ENCODE data around the gene FOXL1. TPM values are rescaled to one million over a fixed set of nuclear protein-coding genes. Genes with fewer than 3 reads are reported as not detected.

Gene FOXL1
- total RNA-seq (2014; rRNA removed; shearing (Covaris generic); ENCODE audit: low replicate concordance) = 5.0 and 11.4 TPM in 2 replicates

DNA sequence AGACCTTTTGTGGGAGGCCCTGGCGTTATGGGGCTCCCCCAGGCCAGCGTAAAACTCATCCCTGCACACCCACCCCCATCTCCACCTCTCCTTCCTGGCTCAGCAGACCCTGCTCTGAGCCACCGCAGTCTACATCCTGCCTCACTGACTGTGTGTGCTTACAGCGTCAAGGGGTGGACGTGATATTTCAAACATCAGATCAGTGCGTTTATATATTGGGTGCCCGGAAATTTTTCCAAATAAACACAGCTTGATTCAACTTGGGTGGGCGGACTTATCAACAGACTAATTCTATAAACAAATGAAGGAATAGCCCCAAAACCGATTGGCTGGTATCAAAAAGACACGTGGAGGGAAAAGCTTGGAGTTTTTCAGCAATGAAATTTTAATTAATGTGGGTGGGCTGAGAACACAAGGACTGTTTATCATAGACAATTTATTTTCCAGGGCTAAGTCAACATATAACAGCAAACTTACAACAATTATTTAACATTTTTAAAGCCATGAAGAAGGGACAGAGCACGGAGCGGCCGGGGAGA lies at the start of gene FOXL1:
TSS of gene FOXL1 (plus strand) at position 489 of the 539 bp plus-strand sequence. CDS start 175 bp downstream, outside the sequence.
- DNase-seq (ENCODE audit: low read depth) = no peak
- in situ Hi-C loops (cut with HindIII; ENCODE audit: low pct_unique_long_range_greater_than_20kb, low sequenced_read_pairs) = no loop called here

DNA sequence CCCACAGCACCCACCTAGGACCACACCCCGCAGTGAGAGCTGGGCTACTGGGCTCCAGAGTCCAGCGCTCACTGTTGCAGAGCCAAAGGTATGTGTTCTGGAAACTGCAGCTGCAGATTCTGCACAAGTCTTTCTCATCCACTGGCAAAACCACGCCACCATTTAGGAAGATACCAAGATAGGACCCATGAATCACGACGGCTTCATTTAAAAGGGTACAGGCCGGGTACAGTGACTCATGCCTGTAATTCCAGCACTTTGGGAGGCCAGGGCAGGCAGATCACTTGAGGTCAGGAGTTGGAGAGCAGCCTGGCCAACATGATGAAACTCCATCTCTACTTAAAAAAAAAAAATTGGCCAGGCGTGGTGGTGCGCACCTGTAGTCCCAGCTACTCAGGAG lies 49.2 kb upstream of the FOXL1 start:
- in situ Hi-C loops (cut with HindIII; ENCODE audit: low pct_unique_long_range_greater_than_20kb, low sequenced_read_pairs) = no loop called here
- DNase-seq (ENCODE audit: low read depth) = no peak

GRCh38 chr16:86530251-86531190 lies 47.8 kb upstream of the FOXL1 start:
- in situ Hi-C loops (cut with HindIII; ENCODE audit: low pct_unique_long_range_greater_than_20kb, low sequenced_read_pairs) = no loop called here
- DNase-seq (ENCODE audit: low read depth) = no peak

- no peak for DNase-seq (ENCODE audit: low read depth)
- in situ Hi-C loops (cut with HindIII; ENCODE audit: low pct_unique_long_range_greater_than_20kb, low sequenced_read_pairs) = no loop called here
These were observed 47.2 kb upstream of the FOXL1 start for GRCh38 chr16:86531191-86531545.

DNA sequence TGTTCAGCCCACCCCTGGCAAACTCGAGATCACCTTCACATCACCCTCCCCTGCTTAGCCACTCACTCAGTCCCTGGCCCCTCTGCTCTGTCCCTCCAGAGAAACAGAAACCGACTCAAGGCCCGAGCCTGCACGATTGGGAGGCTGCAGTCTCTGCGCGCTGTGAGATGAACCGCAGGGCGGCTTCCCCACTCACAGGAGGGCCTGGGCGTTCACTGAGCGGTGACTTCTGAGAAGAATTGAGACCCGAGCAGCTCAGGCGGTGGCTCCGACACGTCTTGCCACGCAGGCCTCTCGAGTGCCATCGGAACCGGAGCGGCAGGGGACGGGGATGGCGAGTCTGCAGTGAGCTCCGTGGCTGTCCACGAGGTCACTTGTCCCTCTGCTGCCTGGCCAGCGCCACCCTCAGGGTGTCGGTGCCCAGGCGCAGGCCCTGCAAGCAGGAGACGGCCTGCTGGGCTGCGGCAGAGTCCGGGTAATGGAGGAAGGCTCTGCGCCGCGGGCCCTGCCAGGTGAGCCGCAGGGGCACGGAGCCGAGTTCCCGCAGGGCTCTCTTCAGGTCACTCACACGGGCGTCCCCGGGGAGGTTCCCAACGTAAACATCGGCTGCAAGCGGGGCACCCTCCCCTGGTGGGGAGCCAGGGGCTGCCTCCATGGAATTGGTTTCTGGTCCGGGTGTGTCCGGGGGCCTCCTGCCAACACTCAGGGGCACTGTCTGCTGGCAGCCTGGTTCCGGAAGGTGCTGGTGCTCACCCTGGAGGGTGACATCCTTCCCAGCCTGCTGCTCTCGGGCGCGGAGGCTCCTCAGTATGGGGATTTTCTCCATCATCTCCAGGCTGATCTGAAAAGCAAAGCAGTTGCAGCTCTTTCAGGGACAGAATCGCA lies 46.5 kb upstream of the FOXL1 start:
- in situ Hi-C loops (cut with HindIII; ENCODE audit: low pct_unique_long_range_greater_than_20kb, low sequenced_read_pairs) = no loop called here
- DNase-seq (ENCODE audit: low read depth) = no peak

GRCh38 chr16:86532526-86532815 lies 45.9 kb upstream of the FOXL1 start:
- DNase-seq (ENCODE audit: low read depth) = no peak
- in situ Hi-C loops (cut with HindIII; ENCODE audit: low pct_unique_long_range_greater_than_20kb, low sequenced_read_pairs) = no loop called here

DNA sequence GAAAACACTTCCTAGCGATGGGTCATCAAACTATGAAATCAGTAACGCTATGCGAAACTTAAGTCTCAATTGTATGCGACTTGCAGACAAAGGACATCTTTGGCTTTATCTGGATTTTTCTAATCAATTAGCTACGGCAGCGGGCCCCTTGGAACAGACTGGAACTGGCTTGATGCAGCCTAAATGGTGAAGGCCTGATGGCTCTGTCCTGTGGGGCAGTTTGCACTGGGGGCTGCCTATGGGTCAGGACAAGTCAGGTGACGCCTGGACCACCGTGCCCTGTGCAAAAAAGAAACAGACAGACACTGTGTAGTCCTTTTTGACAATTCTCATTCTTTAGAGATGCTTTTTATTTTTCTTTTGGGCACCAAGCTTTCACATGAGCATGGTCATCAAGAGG lies 45.3 kb upstream of the FOXL1 start:
- DNase-seq (ENCODE audit: low read depth) = no peak
- in situ Hi-C loops (cut with HindIII; ENCODE audit: low pct_unique_long_range_greater_than_20kb, low sequenced_read_pairs) = no loop called here

- no peak for DNase-seq (ENCODE audit: low read depth)
- in situ Hi-C loops (cut with HindIII; ENCODE audit: low pct_unique_long_range_greater_than_20kb, low sequenced_read_pairs) = no loop called here
These were observed 44.5 kb upstream of the FOXL1 start for GRCh38 chr16:86533767-86534351.

DNA sequence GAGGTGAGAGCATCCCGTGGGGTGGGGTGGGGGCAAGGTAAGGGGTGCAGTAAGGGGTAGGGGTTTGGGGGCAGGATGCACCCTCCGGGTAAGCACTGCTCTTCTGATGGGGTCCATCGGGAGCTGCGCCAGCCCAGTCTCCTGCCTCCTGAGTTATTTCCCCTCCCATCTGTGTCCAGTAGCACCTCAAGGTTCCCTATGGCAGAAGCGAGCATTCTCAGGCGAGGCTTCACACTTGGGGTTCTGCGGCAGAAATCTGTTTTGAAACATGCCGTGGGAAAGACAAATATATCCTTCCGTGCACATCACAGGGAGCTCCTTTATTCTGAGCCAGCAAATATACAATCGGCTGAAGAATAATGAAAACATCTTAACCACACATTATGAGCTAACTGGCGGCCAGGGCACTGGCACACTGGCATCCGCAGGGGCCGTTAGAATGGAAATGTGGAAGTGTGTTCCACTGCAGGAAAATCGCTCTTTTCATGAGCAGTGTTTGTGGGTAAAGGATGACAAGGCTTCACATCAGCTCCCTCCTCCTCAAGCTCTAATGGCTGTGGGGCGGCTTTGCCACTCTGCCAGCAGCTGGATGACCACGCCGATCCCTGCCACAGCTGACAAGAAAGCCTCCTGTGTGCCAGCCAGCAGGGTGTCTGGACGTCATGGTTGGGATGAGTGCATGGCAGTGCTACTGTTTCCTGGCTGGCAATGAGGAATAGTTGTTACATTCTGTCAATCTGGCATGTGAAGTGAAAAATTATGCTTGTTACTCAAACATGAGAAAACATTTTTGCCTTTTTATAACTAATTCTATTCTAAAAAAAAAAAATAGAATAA lies 43.4 kb upstream of the FOXL1 start:
- in situ Hi-C loops (cut with HindIII; ENCODE audit: low pct_unique_long_range_greater_than_20kb, low sequenced_read_pairs) = no loop called here
- DNase-seq (ENCODE audit: low read depth) = no peak

DNA sequence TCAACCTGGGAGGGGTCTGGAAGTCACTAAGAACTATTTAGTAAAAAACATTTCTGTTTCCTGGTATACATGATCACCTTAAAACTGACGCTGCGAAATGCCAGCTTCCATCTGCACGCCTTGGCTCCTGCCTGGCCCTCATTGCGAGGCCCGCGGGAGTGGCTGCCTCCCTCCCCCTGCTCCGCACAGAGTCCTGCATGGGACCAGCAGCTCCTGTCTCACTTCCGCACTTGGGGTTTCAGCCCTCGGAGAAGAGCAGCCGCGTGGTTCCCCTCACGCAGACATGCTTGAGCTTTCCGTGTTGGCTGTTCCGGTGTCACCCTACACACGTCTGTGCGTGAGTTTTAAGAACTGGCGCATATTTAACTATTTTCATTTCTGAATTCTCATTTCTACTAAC lies 41.7 kb upstream of the FOXL1 start:
- DNase-seq (ENCODE audit: low read depth) = no peak

DNA sequence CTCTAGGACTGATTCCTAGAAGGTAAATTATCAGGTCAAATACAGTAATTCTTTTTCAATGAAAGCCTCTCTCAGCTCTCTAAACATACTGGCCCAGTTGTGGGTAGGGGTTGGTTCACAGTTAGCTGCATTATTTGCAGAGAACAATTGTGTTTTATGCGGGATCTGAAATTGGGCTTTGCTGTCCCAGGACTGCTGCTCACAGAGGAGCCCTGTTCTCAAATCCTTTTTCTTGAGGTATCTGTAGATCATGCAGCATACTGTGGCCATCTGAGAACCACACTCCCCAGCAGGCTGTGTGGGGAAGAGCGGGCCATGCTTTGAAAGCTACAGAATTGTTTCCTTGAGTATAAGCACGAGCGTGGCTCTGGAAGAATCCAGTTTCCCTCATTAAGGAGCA lies 40.9 kb upstream of the FOXL1 start:
- no peak for DNase-seq (ENCODE audit: low read depth)
- in situ Hi-C loops (cut with HindIII; ENCODE audit: low pct_unique_long_range_greater_than_20kb, low sequenced_read_pairs) = no loop called here

More for the DNA sequence above, 41.7 kb upstream of the FOXL1 start:
- in situ Hi-C loops (cut with HindIII; ENCODE audit: low pct_unique_long_range_greater_than_20kb, low sequenced_read_pairs) = no loop called here

DNA sequence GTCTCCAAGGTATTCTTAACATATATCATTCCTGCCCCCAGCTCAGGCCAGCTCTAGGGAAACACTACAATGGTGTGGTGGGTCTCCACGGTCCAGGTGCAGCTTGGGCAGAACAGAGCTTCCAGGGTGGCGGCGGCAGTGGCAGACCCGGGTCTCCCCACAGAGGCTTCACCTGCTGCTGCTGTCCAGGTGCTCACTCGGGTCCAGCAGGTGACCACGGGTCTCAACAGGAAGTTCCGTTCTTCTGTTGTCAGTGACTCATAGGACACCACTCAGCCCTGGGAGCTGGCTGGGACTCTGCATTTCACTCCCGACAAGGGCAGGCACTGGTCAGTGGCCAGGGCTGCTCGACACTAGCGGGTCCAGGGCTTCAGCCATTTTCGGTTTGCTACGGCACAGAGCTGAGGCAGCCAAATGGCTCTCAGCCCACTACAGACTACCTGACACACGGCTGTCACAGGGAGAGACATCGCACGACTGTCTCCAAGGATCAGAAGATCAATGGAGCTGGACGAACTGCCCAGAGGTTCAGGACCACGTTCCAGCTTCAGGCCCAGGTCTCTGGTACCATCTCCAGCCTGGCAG lies 40.1 kb upstream of the FOXL1 start:
- in situ Hi-C loops (cut with HindIII; ENCODE audit: low pct_unique_long_range_greater_than_20kb, low sequenced_read_pairs) = no loop called here
- DNase-seq (ENCODE audit: low read depth) = no peak

DNA sequence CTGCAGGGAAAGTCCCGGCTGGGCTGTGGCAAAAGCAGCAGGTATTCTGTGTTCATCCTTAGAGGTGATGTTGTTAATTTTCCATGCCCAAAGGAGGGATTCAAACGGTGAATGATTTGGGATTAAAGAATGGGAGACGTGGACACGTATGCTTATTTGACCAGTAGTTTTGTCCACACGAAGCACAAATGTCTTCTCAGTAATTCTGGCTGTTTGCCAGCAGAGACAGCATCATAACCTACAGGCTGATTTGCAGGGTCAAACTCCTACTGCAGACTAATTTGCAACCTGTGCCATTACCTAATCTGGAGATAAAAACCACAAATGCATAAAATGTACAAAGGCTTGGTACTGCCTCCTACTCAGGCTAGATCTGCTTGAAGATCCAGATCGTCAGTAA lies 37.5 kb upstream of the FOXL1 start:
- in situ Hi-C loops (cut with HindIII; ENCODE audit: low pct_unique_long_range_greater_than_20kb, low sequenced_read_pairs) = no loop called here
- no peak for DNase-seq (ENCODE audit: low read depth)

GRCh38 chr16:86541560-86541959 lies 36.8 kb upstream of the FOXL1 start:
- in situ Hi-C loops (cut with HindIII; ENCODE audit: low pct_unique_long_range_greater_than_20kb, low sequenced_read_pairs) = no loop called here
- no peak for DNase-seq (ENCODE audit: low read depth)

DNA sequence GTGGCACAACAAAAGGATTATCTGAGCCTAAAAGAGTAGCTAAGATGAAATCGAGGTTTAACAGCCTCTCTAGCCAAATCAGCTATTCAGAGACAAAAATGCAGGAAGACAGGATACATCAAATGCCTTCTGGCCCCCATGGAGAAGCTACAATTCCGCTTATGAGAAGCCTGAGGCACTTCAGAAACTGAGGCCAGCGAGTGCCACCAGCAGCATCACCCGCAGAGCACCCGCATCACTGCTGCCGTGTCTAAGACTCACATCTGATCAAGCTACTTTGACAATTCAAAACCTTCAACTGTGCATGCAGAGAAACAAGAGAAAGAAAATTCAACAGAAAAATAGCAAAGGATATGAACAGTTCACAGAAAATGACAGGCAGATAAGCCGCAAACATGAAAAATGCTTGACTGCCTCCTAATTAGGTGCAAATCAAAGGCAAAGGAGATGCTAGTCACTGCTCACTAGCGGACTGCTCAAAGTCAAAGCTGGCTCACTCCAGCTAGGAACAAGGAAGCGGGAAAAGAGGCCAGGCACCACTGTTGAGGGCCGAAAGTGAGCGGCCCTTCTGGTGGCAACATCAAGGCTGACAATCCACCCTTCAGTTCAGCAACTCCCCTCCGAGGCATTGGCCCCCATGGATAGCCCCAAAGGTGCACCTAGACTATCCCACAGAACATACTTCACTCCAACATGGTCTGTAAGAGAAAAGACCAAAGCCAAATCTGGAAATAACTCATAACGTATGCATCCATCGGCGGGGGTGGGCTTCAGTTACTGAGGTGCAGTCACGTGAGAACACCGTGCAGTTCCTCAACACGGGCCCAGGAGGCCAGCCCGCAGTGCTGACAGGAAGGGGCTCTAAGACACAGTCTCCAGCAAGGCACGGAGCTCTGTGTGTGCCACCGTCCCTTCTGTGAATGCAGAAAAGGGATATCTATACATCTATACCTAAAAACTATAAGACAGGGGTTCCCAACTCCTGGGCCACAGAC lies 35.3 kb upstream of the FOXL1 start:
- in situ Hi-C loops (cut with HindIII; ENCODE audit: low pct_unique_long_range_greater_than_20kb, low sequenced_read_pairs) = no loop called here
- DNase-seq (ENCODE audit: low read depth) = no peak

- in situ Hi-C loops (cut with HindIII; ENCODE audit: low pct_unique_long_range_greater_than_20kb, low sequenced_read_pairs) = no loop called here
These were observed 32.9 kb upstream of the FOXL1 start for GRCh38 chr16:86545481-86545880.

More at GRCh38 chr16:86545481-86545880, 32.9 kb upstream of the FOXL1 start:
- no peak for DNase-seq (ENCODE audit: low read depth)
